Myocyte (in vitro differentiated cells): ENCODE results near the gene PTPRQ. TPM values are rescaled to one million over a fixed set of nuclear protein-coding genes. Genes with fewer than 3 reads are reported as not detected.

ENCODE experiments used
- DNase-seq: peaks from one replicate; pipeline ENCODE4 v3.0.0-alpha.2; 2012; ENCODE audit warnings: low read depth
- total RNA-seq: library from RNA; depleted of rRNA; stranded (reverse); fragments of >200 nt; gene quantifications from 2 replicates; pipeline ENCODE4 v1.2.3, GENCODE V29; 2014

PTPRQ gene
- total RNA-seq, 1 donor from 2014 or later: 0.72 TPM

GRCh38 chr12:80636832-80637231 lies 192.8 kb downstream of the PTPRQ start:
- DNase-seq: peak; percentile 36

GRCh38 chr12:80641936-80642335 lies 197.9 kb downstream of the PTPRQ start:
- no peak for DNase-seq

GRCh38 chr12:80643961-80644360 lies 199.9 kb downstream of the PTPRQ start:
- DNase-seq: no peak

- peak; percentile 57 for DNase-seq
Measured at GRCh38 chr12:80648881-80649280, 204.8 kb downstream of the PTPRQ start.

- no peak for DNase-seq
Measured at GRCh38 chr12:80655751-80656150, 211.7 kb downstream of the PTPRQ start.

GRCh38 chr12:80659512-80660063 lies 215.6 kb downstream of the PTPRQ start:
- no peak for DNase-seq

- DNase-seq: no peak
Measured at GRCh38 chr12:80662586-80662985, 218.6 kb downstream of the PTPRQ start.

- DNase-seq: no peak
Measured at GRCh38 chr12:80670214-80670613, 226.2 kb downstream of the PTPRQ start.

- peak; percentile 38 for DNase-seq
Measured at GRCh38 chr12:80676042-80676636, 232.1 kb downstream of the PTPRQ start.

- no peak for DNase-seq
Measured at GRCh38 chr12:80676856-80677255, 232.8 kb downstream of the PTPRQ start.

- no peak for DNase-seq
Measured at GRCh38 chr12:80677994-80678393, 234.0 kb downstream of the PTPRQ start.

- peak; percentile 82 for DNase-seq
Measured at GRCh38 chr12:80679346-80680131, 235.5 kb downstream of the PTPRQ start.

GRCh38 chr12:80681287-80681686 lies 237.3 kb downstream of the PTPRQ start:
- DNase-seq: peak; percentile 75

- DNase-seq: peak; percentile 59
Measured at GRCh38 chr12:80681786-80682185, 237.8 kb downstream of the PTPRQ start.

GRCh38 chr12:80684077-80684495 lies 240.1 kb downstream of the PTPRQ start:
- DNase-seq: no peak

- DNase-seq: no peak
Measured at GRCh38 chr12:80690090-80690489, 246.1 kb downstream of the PTPRQ start.

- DNase-seq: no peak
Measured at GRCh38 chr12:80690513-80690912, 246.5 kb downstream of the PTPRQ start.

GRCh38 chr12:80692114-80692513 lies 248.1 kb downstream of the PTPRQ start:
- DNase-seq: peak; percentile 59

- DNase-seq: peak; percentile 65
Measured at GRCh38 chr12:80697270-80697887, 253.3 kb downstream of the PTPRQ start.

- peak; percentile 73 for DNase-seq
Measured at GRCh38 chr12:80698256-80698655, 254.2 kb downstream of the PTPRQ start.

GRCh38 chr12:80698847-80699542 lies 255.0 kb downstream of the PTPRQ start:
- peak; percentile 72 for DNase-seq
